Superior temporal gyrus (tissue), 1 donor: ENCODE results near the gene TNFSF12.

ENCODE experiments used
- DNase-seq: peaks from one replicate; pipeline ENCODE4 v3.0.0-alpha.2; 2016; ENCODE audit errors: extremely low spot score

TNFSF12 gene

DNA sequence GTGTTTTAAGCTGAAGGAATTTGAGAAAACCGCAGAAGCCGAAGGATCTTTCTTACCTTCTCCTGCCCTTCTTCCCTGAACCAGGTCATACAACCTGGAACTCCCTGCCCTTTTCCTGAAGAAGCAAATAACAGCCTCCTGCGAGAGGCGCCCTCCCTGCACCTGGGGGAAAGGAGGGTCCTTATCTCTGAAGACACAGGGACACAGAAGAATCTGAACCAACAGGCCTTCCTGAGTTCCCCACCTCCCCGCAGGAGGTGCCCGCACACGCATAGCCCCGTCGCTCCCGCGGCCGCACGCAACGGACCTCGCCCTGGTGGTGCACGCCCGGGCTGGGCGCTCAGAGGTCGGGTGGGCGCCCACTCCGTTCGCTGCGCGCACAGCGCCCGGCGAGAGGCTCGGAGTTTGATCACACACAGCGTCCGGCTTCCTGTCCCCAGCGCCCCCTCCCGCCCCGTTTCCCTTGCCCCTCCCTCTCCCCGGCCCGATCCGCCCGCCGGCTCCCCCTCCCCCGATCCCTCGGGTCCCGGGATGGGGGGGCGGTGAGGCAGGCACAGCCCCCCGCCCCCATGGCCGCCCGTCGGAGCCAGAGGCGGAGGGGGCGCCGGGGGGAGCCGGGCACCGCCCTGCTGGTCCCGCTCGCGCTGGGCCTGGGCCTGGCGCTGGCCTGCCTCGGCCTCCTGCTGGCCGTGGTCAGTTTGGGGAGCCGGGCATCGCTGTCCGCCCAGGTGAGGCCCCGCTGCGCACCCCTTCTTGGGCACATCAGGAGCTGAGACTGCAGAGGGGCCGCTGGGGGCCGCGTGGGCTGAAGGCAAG lies at the start of gene TNFSF12:
Gene TNFSF12, plus strand, starts transcription at position 474 of the 816 bp plus-strand sequence. Its CDS starts 96 bp downstream, at position 570.
- peak; percentile 26 for DNase-seq

- DNase-seq = no peak
Measured at GRCh38 chr17:7499161-7499560, 49.7 kb upstream of the TNFSF12 start.

DNA sequence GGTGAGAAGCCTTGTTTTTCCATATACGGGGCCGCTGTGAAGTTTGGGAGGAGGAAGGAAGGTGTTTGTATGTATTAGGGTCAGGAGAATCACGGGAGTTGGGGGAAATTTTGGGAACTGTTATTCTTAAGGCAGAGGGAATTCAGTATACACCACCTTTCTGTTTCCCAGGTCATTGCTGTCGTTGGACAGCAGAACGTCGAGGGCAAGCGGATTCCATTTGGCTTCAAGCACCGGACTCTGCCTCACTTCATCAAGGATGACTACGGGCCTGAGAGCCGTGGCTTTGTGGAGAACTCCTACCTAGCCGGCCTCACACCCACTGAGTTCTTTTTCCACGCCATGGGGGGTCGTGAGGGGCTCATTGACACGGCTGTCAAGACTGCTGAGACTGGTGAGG lies 47.1 kb upstream of the TNFSF12 start:
- DNase-seq = no peak

DNA sequence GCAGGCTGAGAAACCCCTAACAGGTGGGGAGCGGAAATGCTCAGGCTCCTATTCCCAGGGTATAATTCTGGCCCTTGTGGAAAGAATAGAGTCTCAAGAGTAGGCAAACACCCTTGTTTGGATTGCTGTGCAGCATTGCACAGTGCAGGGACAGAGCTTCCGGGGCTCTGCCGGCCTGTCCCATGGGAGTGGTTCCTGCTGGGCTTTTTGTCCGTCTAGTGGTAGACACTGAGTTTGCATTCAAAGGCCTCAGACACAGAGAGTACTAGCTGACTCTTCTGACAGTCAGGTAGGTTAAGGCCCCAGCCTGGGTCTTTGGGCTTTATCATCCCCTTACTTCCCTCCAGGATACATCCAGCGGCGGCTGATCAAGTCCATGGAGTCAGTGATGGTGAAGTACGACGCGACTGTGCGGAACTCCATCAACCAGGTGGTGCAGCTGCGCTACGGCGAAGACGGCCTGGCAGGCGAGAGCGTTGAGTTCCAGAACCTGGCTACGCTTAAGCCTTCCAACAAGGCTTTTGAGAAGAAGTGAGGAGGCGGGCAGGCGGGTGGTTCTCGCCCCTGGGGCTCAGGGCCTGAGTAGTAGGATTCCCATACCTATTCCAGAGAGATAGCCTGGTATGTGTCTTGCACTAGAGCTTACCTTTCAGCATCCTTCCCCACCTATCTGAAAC lies 46.5 kb upstream of the TNFSF12 start:
- DNase-seq = no peak

DNA sequence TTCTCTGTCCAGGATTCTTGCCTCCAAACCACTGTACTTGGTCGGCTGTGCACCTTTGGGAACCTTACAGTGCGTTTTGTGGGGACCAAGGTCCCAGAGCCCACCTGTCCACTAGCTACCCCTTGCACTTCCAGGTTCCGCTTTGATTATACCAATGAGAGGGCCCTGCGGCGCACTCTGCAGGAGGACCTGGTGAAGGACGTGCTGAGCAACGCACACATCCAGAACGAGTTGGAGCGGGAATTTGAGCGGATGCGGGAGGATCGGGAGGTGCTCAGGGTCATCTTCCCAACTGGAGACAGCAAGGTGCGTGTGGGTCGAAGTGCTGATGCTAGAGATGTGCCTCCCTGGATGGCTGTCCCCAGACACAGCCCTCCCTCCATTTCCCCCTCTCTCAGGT lies 45.9 kb upstream of the TNFSF12 start:
- DNase-seq = no peak

GRCh38 chr17:7503521-7503920 lies 45.3 kb upstream of the TNFSF12 start:
- no peak for DNase-seq

- DNase-seq = no peak
Measured at GRCh38 chr17:7508145-7508544, 40.7 kb upstream of the TNFSF12 start.

DNA sequence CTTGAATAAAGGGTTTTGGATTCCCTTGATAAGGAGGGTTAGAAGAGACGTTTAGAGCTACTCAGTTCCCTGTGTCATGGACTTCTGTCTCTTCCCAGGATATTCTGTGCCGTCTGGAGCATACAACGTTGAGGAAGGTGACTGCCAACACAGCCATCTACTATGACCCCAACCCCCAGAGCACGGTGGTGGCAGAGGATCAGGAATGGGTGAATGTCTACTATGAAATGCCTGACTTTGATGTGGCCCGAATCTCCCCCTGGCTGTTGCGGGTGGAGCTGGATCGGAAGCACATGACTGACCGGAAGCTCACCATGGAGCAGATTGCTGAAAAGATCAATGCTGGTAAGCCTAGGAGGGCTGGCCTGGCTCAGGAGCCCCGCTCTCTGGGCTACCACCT lies 40.0 kb upstream of the TNFSF12 start:
- no peak for DNase-seq

- no peak for DNase-seq
Measured at GRCh38 chr17:7509937-7510336, 38.9 kb upstream of the TNFSF12 start.

DNA sequence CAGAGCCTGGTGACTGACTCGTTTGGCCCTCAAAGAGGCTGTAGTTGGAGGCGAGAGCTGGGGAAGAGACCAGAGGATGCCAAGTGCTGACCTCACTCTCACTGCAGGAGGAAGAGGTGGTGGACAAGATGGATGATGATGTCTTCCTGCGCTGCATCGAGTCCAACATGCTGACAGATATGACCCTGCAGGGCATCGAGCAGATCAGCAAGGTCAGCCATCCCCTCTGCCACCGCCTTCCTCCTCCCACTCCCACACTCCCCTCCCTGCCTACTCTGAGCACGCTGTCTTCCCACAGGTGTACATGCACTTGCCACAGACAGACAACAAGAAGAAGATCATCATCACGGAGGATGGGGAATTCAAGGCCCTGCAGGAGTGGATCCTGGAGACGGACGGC lies 37.8 kb upstream of the TNFSF12 start:
- no peak for DNase-seq

DNA sequence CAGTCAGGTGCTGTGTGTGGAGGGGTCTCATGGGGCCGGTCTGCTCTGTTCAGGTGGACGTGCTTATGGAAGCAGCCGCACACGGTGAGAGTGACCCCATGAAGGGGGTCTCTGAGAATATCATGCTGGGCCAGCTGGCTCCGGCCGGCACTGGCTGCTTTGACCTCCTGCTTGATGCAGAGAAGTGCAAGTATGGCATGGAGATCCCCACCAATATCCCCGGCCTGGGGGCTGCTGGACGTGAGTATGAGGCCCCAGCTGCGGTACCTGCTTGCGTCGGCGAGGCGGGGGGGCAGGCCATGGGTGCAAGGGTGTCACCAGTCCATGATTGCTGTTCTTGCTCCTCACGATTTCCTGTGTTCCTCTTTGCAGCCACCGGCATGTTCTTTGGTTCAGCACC lies 36.8 kb upstream of the TNFSF12 start:
- DNase-seq = no peak

GRCh38 chr17:7512824-7513540 lies 35.9 kb upstream of the TNFSF12 start:
- DNase-seq = no peak

DNA sequence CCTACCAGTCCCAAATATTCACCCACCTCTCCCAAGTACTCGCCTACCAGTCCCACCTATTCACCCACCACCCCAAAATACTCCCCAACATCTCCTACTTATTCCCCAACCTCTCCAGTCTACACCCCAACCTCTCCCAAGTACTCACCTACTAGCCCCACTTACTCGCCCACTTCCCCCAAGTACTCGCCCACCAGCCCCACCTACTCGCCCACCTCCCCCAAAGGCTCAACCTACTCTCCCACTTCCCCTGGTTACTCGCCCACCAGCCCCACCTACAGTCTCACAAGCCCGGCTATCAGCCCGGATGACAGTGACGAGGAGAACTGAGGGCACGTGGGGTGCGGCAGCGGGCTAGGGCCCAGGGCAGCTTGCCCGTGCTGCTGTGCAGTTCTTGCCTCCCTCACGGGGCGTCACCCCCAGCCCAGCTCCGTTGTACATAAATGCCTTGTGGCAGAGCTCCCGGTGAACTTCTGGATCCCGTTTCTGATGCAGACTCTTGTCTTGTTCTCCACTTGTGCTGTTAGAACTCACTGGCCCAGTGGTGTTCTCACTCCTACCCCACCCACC lies 34.9 kb upstream of the TNFSF12 start:
- DNase-seq = no peak

DNA sequence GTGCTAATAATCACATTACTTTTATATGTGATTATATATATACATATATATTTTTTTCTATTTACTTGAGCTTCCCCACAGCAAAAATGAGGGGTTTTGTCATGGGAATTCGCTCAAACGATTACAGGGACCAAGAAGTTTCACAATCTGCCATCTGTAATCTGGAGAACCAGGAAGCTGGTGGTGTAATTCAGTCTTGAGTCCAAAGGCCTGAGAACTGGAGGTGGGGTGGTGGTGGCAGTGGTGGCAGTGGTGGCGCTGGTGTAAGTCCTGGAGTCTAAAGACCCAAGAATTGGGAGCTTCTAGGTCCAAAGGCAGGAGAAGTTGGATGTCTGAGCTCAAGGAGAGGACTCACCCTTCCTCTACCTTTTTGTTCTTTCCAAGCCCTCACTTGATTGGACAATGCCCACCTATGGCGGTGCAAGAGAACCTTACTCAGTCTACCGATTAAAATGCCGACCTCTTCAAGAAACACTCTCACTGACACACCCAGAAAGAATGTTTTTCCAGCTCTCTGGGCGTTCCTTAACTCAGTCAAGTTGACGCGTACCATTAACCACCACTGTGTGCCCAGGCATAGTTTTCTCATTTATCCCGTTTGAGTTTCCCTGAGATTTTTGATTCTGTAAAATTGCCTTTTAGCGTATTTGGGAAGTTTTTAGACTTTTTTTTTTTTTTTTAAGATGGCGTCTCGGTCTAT lies 32.8 kb upstream of the TNFSF12 start:
- no peak for DNase-seq

GRCh38 chr17:7523033-7523432 lies 25.8 kb upstream of the TNFSF12 start:
- no peak for DNase-seq

DNA sequence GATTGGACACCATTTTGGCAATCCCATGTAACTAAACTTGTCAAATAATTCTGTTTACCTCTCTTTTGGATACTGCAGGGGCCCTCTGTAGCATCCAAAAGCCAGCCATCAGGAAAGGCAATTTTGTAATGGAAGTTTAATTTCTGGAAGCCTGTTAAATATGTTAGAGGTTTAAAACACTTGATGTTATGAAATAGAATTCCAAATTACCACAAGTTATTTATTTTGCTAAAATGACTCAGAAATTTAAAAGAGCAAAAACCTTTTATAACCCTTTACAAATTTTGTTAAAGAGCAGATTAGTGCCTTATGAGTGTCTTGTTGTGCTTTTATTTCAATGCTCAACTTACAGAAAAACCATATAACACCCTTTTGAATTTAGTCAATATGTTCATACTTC lies 20.0 kb upstream of the TNFSF12 start:
- DNase-seq = no peak

- DNase-seq = no peak
Measured at GRCh38 chr17:7530023-7530900, 18.6 kb upstream of the TNFSF12 start.

- no peak for DNase-seq
Measured at GRCh38 chr17:7538050-7538449, 10.8 kb upstream of the TNFSF12 start.

DNA sequence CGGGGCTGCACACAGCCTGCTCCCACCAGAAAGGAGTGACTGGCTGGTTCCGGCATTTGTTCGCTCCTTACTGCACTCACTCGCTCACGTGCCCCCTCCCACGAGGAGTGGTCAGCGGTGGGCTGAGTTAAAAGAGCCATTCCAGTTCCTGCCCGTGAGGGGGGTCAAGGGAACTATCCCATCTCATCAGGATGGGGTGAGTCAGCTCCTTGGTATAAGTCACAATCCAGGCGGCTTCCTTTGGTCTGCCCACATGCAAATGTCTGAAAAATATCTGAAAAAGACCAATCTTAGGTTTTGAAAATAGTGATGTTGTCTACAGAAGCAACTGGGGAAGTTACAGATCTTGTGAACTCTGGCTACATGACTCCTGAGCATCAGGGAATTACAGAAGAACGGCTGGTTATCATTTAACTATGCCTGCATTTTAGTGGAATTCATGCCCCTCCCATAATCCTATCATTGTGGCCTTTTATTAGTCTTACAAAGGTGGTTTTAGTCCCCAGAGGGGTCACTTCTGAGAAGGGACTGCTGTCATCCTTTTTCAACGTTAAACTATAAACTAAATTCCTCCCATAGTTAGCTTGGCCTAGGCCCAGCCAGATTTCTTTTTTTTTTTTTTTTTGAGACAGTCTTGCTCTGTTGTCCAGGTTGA lies 9.8 kb upstream of the TNFSF12 start:
- DNase-seq = no peak

DNA sequence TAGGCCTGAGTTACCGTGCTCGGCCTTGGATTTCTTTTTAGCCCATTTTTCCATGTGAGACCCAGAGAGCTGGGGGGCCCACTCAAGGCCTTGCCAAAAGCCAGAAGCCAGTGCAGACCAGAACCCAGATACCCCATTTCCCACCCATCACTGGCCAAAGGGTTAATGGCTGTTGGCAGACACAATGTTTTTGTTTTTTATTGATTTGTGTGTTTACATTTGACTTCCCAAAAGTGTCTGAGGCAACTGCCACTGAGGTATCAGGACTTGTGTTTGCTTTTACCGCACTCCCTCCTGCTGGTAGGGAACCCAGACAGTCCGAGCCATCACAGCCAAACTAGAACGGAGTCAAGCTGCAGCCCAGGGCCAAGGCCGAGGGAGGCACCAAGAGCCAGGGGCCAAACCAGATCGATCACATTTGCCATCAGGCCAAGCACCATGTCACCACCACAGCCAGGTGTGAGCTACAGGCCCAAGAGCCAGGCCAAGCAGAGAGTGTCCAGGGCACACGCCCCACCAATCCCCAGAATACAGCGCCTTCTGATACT lies 7.7 kb upstream of the TNFSF12 start:
- DNase-seq = no peak
